Measurements from ENCODE around the gene ASIC2.

GRCh38 chr17:33028778-33029177 is 264.3 kb downstream of the ASIC2 start:
- no peak for TF ChIP-seq EZH2 (IDR thresholded peaks at IDR 0.05; ENCODE audit: borderline replicate concordance, low read depth, low read length, severe bottlenecking)
- no peak for TF ChIP-seq CTCF (IDR thresholded peaks at IDR 0.05; ENCODE audit: extremely low read depth in 1 of 2, insufficient read depth in 1 of 2, low read depth in 1 of 2, low read length in 2 of 2)
- TF ChIP-seq POLR2AphosphoS5 (IDR thresholded peaks at IDR 0.05; ENCODE audit: insufficient read depth, low read depth, low read length): no peak
- TF ChIP-seq POLR2A (IDR thresholded peaks at IDR 0.05; ENCODE audit: low read depth, low read length): no peak
- no peak for TF ChIP-seq MYC (IDR thresholded peaks at IDR 0.05; ENCODE audit: low read depth, low read length)
- no peak for TF ChIP-seq MAX (IDR thresholded peaks at IDR 0.05; ENCODE audit: insufficient read depth, insufficient read length)

Measured in endothelial cell of umbilical vein (primary cell).